Stimulated activated CD4-positive, alpha-beta T cell treated with anti-CD3 and anti-CD28 coated beads, Interleukin-4, amount 100 ng/mL, for 1 hour (primary cell): ENCODE results near the gene SLC9A2.

Experiments used
- DNase-seq: peaks from one replicate; pipeline ENCODE4 v3.0.0-alpha.2; 2020

SLC9A2 gene

GRCh38 chr2:102619414-102620319 lies at the start of gene SLC9A2:
Gene SLC9A2 (plus strand): TSS chr2:102619553. CDS start chr2:102619849, 296 bp downstream.
- DNase-seq, result peak; percentile 13

- DNase-seq, result no peak
Measured at GRCh38 chr2:102575888-102576287, 43.5 kb upstream of the SLC9A2 start.

GRCh38 chr2:102578376-102578775 lies 41.0 kb upstream of the SLC9A2 start:
- no peak for DNase-seq

- no peak for DNase-seq
Measured at GRCh38 chr2:102581911-102582310, 37.4 kb upstream of the SLC9A2 start.

- DNase-seq, result no peak
Measured at GRCh38 chr2:102582845-102583244, 36.5 kb upstream of the SLC9A2 start.

- DNase-seq, result no peak
Measured at GRCh38 chr2:102585847-102586404, 33.4 kb upstream of the SLC9A2 start.

- DNase-seq, result no peak
Measured at GRCh38 chr2:102588213-102588939, 31.0 kb upstream of the SLC9A2 start.

GRCh38 chr2:102589444-102589843 lies 29.9 kb upstream of the SLC9A2 start:
- DNase-seq, result no peak

- DNase-seq, result no peak
Measured at GRCh38 chr2:102591491-102592045, 27.8 kb upstream of the SLC9A2 start.

- DNase-seq, result no peak
Measured at GRCh38 chr2:102592601-102593000, 26.8 kb upstream of the SLC9A2 start.

- no peak for DNase-seq
Measured at GRCh38 chr2:102593516-102593915, 25.8 kb upstream of the SLC9A2 start.

- no peak for DNase-seq
Measured at GRCh38 chr2:102594445-102595016, 24.8 kb upstream of the SLC9A2 start.

- DNase-seq, result no peak
Measured at GRCh38 chr2:102597788-102598187, 21.6 kb upstream of the SLC9A2 start.

GRCh38 chr2:102599486-102599885 lies 19.9 kb upstream of the SLC9A2 start:
- no peak for DNase-seq

GRCh38 chr2:102601730-102602129 lies 17.6 kb upstream of the SLC9A2 start:
- no peak for DNase-seq

- no peak for DNase-seq
Measured at GRCh38 chr2:102603904-102604303, 15.4 kb upstream of the SLC9A2 start.

- DNase-seq, result no peak
Measured at GRCh38 chr2:102604769-102605168, 14.6 kb upstream of the SLC9A2 start.

- DNase-seq, result no peak
Measured at GRCh38 chr2:102606353-102606752, 13.0 kb upstream of the SLC9A2 start.

- peak; percentile 51 for DNase-seq
Measured at GRCh38 chr2:102615620-102616436, 3.5 kb upstream of the SLC9A2 start.

- peak; percentile 33 for DNase-seq
Measured at GRCh38 chr2:102618452-102619413, 620 bp upstream of the SLC9A2 start.

GRCh38 chr2:102620332-102620731 lies 979 bp downstream of the SLC9A2 start:
- no peak for DNase-seq
